HepG2 (cell line): ENCODE measurements around the gene CMPK2. TPM values are rescaled to one million over a fixed set of nuclear protein-coding genes. Genes with fewer than 3 reads are reported as not detected.

Source experiments
- BRD4 ChIP-seq: sonication (generic); formaldehyde crosslinking; IDR thresholded peaks from 2 replicates; pipeline ENCODE4 v1.4.0; 2020; ENCODE audit warnings: missing genetic modification reagents
- DNMT3B ChIP-seq: conservative IDR thresholded peaks from 2 replicates; pipeline ENCODE4 v1.6.1; 2016; ENCODE audit warnings: missing biosample characterization, control low read depth
- GABPB1 ChIP-seq: IDR thresholded peaks from 2 replicates; pipeline ENCODE4 v1.6.1; 2016; ENCODE audit warnings: mild to moderate bottlenecking, missing genetic modification reagents, moderate library complexity, missing compliant biosample characterization
- NFYC ChIP-seq: IDR thresholded peaks from 2 replicates; pipeline ENCODE4 v1.6.1; 2016; ENCODE audit warnings: missing genetic modification reagents, missing compliant biosample characterization
- POGZ ChIP-seq: sonication (generic); formaldehyde crosslinking; IDR thresholded peaks from 2 replicates; pipeline ENCODE4 v1.4.0; 2020; ENCODE audit warnings: mild to moderate bottlenecking, missing genetic modification reagents
- SKI ChIP-seq: fragments of 450-650 bp; IDR thresholded peaks from one replicate; pipeline ENCODE4 v1.6.1; 2018; ENCODE audit warnings: mild to moderate bottlenecking; ENCODE audit not compliant: partially characterized antibody
- SMAD3 ChIP-seq: sonication (generic); formaldehyde crosslinking; IDR thresholded peaks from 2 replicates; pipeline ENCODE4 v1.4.0; 2020; ENCODE audit warnings: missing genetic modification reagents
- ZBTB7B ChIP-seq: sonication (generic); formaldehyde crosslinking; IDR thresholded peaks from 2 replicates; pipeline ENCODE4 v1.4.0; 2020; ENCODE audit warnings: missing genetic modification reagents
- ZNF260 ChIP-seq: sonication (generic); formaldehyde crosslinking; IDR thresholded peaks from 2 replicates; pipeline ENCODE4 v1.4.0; 2020; ENCODE audit warnings: missing genetic modification reagents, low read depth, mild to moderate bottlenecking, borderline replicate concordance
- ZNF607 ChIP-seq: sonication (generic); formaldehyde crosslinking; IDR thresholded peaks from 2 replicates; pipeline ENCODE4 v1.5.1; 2020; ENCODE audit warnings: missing genetic modification reagents, mild to moderate bottlenecking, borderline replicate concordance
- ZNF768 ChIP-seq: sonication (generic); formaldehyde crosslinking; IDR thresholded peaks from 2 replicates; pipeline ENCODE4 v1.4.0; 2020; ENCODE audit warnings: missing genetic modification reagents
- polyA plus RNA-seq, 8 experiments: library from polyadenylated mRNA; depleted of rRNA in 3 of 8; stranded (reverse) in 7 of 8; unstranded in 1 of 8; fragments of >200 nt; fragmentation: Illumina TruSeq in 4 of 8; extraction: Trizol in 4 of 8; gene quantifications; 2 replicates each; pipeline versions ENCODE4 v1.2.1 to v1.2.3, GENCODE V29; 2011 to 2016; ENCODE audit warnings: low read depth in 4 of 8, missing spikeins in 1 of 8, mixed read lengths in 1 of 8; ENCODE audit not compliant: insufficient read depth in 1 of 8
- total RNA-seq, 5 experiments: library from RNA; depleted of rRNA; stranded (reverse); fragments of >200 nt; fragmentation: Illumina TruSeq; extraction: Trizol; gene quantifications; 2 replicates each; pipeline ENCODE4 v1.2.3, GENCODE V29; 2016; ENCODE audit warnings: low read depth in 1 of 5
- TF ChIP-seq, protein P1 (sequence below): sonication (generic); formaldehyde crosslinking; IDR thresholded peaks from 2 replicates; pipeline ENCODE4 v1.5.0; 2020; ENCODE audit warnings: missing genetic modification reagents
- TF ChIP-seq, protein P2 (sequence below): sonication (generic); formaldehyde crosslinking; IDR thresholded peaks from 2 replicates; pipeline ENCODE4 v1.9.0; 2021; ENCODE audit warnings: missing genetic modification reagents, mild to moderate bottlenecking, borderline replicate concordance
- TF ChIP-seq, protein P3 (sequence below): sonication (generic); formaldehyde crosslinking; IDR thresholded peaks from 2 replicates; pipeline ENCODE4 v1.8.0; 2023; ENCODE audit warnings: mild to moderate bottlenecking, missing genetic modification reagents
- TF ChIP-seq, protein P4 (sequence below), 2 experiments: sonication (generic) in 1 of 2; formaldehyde crosslinking in 1 of 2; IDR thresholded peaks; 2 replicates each; pipeline versions ENCODE4 v1.5.1 to v1.6.1; 2011 to 2020; ENCODE audit warnings: borderline replicate concordance in 1 of 2, low read depth in 1 of 2, low read length in 1 of 2, mild to moderate bottlenecking in 1 of 2, missing genetic modification reagents in 1 of 2, moderate library complexity in 1 of 2
- TF ChIP-seq, protein P5 (sequence below): sonication (generic); formaldehyde crosslinking; conservative IDR thresholded peaks from 2 replicates; pipeline ENCODE4 v1.4.0; 2020; ENCODE audit warnings: missing genetic modification reagents
- TF ChIP-seq, protein P6 (sequence below): sonication (generic); formaldehyde crosslinking; IDR thresholded peaks from 2 replicates; pipeline ENCODE4 v1.8.0; 2022; ENCODE audit warnings: mild to moderate bottlenecking, missing genetic modification reagents; ENCODE audit not compliant: insufficient replicate concordance

Gene CMPK2
- total and polyA plus RNA-seq, 2 of the 13 experiments (the other 11 are each of a cell fraction or from before 2014, with no cell fraction given): 0.04 to 1.0 TPM

DNA sequence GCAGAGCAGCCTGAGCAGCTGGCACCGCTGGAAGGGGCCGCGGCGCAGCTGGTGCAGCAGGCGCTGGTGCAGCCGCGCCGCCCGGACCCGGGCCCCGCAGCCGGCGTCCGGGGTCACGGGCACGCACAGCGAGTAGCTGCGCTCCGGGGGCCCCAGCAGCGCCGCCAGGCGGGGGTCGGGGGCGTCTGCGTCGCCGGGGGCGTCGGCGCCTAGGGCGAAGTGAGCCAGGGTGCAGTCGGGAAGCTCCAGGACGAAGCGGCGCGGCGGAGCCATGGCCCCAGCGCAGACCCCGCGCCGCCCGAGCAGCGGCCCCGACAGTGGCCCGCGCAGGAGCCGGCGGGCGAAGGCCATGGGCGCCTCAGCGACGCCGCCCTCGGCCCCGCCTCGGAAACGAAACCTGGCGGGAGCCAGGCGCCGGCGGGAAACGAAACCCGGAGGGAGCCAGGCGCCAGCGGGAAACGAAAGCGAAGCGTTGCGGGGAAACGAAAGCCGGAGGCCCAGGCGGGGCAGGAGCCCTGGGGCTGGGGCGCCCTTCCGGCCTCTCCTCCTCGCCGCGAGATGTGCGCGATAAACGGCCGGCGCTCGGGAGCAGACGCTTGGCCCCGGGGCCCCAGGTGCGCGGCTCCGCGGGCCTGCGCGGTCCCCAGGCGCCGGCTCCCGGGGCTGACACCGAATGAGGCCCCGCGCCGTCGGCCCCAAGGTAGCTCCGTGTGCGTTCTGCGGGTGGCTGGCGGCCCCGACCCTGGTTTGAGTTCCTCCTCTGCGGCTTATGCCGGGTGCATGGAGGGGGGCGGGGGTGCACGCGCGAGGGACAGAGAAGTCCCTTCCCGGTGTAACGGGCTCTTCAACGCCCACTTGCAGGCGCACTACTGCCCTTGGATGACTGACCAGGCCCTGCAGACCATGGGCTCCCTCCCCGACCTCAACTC is at the start of gene CMPK2 (continued):
- TF ChIP-seq, protein P1, sequence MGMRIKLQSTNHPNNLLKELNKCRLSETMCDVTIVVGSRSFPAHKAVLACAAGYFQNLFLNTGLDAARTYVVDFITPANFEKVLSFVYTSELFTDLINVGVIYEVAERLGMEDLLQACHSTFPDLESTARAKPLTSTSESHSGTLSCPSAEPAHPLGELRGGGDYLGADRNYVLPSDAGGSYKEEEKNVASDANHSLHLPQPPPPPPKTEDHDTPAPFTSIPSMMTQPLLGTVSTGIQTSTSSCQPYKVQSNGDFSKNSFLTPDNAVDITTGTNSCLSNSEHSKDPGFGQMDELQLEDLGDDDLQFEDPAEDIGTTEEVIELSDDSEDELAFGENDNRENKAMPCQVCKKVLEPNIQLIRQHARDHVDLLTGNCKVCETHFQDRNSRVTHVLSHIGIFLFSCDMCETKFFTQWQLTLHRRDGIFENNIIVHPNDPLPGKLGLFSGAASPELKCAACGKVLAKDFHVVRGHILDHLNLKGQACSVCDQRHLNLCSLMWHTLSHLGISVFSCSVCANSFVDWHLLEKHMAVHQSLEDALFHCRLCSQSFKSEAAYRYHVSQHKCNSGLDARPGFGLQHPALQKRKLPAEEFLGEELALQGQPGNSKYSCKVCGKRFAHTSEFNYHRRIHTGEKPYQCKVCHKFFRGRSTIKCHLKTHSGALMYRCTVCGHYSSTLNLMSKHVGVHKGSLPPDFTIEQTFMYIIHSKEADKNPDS (CRISPR knock-in tag): no peak
- TF ChIP-seq SMAD3 (CRISPR knock-in tag) (no peak), ZNF260 (no peak), GABPB1 (peak; percentile 70; the same call in 1 of the 2 replicates), ZBTB7B (CRISPR knock-in tag) (no peak), NFYC (CRISPR knock-in tag) (no peak), DNMT3B (no peak), POGZ (no peak), ZNF768 (CRISPR knock-in tag) (peak; percentile 46; the same call in 1 of the 2 replicates), SKI (peak; percentile 63), ZNF607 (CRISPR knock-in tag) (no peak; the same call in 1 of the 2 replicates), BRD4 (CRISPR knock-in tag) (peak; percentile 53; the same call in 1 of the 2 replicates)
- TF ChIP-seq, protein P2, sequence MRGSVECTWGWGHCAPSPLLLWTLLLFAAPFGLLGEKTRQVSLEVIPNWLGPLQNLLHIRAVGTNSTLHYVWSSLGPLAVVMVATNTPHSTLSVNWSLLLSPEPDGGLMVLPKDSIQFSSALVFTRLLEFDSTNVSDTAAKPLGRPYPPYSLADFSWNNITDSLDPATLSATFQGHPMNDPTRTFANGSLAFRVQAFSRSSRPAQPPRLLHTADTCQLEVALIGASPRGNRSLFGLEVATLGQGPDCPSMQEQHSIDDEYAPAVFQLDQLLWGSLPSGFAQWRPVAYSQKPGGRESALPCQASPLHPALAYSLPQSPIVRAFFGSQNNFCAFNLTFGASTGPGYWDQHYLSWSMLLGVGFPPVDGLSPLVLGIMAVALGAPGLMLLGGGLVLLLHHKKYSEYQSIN (CRISPR knock-in tag): no peak
- TF ChIP-seq, protein P3, sequence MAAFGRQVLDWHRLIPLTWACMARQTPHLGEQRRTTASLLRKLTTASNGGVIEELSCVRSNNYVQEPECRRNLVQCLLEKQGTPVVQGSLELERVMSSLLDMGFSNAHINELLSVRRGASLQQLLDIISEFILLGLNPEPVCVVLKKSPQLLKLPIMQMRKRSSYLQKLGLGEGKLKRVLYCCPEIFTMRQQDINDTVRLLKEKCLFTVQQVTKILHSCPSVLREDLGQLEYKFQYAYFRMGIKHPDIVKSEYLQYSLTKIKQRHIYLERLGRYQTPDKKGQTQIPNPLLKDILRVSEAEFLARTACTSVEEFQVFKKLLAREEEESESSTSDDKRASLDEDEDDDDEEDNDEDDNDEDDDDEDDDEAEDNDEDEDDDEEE (CRISPR knock-in tag): no peak
- TF ChIP-seq, protein P4, sequence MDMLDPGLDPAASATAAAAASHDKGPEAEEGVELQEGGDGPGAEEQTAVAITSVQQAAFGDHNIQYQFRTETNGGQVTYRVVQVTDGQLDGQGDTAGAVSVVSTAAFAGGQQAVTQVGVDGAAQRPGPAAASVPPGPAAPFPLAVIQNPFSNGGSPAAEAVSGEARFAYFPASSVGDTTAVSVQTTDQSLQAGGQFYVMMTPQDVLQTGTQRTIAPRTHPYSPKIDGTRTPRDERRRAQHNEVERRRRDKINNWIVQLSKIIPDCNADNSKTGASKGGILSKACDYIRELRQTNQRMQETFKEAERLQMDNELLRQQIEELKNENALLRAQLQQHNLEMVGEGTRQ (IDR thresholded peaks at IDR 0.05; ENCODE audit: low read depth, low read length): no peak
- TF ChIP-seq, protein P4 (CRISPR knock-in tag; IDR thresholded peaks at IDR 0.05; ENCODE audit: borderline replicate concordance): no peak
- TF ChIP-seq, protein P5, sequence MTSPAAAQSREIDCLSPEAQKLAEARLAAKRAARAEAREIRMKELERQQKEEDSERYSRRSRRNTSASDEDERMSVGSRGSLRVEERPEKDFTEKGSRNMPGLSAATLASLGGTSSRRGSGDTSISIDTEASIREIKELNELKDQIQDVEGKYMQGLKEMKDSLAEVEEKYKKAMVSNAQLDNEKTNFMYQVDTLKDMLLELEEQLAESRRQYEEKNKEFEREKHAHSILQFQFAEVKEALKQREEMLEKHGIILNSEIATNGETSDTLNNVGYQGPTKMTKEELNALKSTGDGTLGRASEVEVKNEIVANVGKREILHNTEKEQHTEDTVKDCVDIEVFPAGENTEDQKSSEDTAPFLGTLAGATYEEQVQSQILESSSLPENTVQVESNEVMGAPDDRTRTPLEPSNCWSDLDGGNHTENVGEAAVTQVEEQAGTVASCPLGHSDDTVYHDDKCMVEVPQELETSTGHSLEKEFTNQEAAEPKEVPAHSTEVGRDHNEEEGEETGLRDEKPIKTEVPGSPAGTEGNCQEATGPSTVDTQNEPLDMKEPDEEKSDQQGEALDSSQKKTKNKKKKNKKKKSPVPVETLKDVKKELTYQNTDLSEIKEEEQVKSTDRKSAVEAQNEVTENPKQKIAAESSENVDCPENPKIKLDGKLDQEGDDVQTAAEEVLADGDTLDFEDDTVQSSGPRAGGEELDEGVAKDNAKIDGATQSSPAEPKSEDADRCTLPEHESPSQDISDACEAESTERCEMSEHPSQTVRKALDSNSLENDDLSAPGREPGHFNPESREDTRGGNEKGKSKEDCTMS (CRISPR knock-in tag): no peak
- TF ChIP-seq, protein P6, sequence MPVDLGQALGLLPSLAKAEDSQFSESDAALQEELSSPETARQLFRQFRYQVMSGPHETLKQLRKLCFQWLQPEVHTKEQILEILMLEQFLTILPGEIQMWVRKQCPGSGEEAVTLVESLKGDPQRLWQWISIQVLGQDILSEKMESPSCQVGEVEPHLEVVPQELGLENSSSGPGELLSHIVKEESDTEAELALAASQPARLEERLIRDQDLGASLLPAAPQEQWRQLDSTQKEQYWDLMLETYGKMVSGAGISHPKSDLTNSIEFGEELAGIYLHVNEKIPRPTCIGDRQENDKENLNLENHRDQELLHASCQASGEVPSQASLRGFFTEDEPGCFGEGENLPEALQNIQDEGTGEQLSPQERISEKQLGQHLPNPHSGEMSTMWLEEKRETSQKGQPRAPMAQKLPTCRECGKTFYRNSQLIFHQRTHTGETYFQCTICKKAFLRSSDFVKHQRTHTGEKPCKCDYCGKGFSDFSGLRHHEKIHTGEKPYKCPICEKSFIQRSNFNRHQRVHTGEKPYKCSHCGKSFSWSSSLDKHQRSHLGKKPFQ (CRISPR knock-in tag): no peak
